Trophoblast cell (in vitro differentiated cells and primary cell): ENCODE data around the gene FCGR1A.
"Not testable (repeated sequence)": the region's sequence is repeated elsewhere in the genome, so short reads cannot be mapped to it uniquely, and the experiment has no call there.

Source experiments
- DNase-seq, 2 donors: peaks; one replicate each; pipeline ENCODE4 v3.0.0-alpha.2; 2016
- H2AFZ ChIP-seq: 2 replicates; pipeline ENCODE4 v1.6.1; 2013; ENCODE audit warnings: low read length, moderate library complexity, mild to moderate bottlenecking; ENCODE audit not compliant: insufficient read depth, poor library complexity
- H2AK5ac ChIP-seq: 2 replicates; pipeline ENCODE4 v1.6.1; 2013; ENCODE audit warnings: mild to moderate bottlenecking, low read length
- H2BK120ac ChIP-seq: 2 replicates; pipeline ENCODE4 v1.6.1; 2013; ENCODE audit warnings: low read length, mild to moderate bottlenecking, moderate library complexity; ENCODE audit not compliant: insufficient read depth, poor library complexity
- H2BK12ac ChIP-seq: 2 replicates; pipeline ENCODE4 v1.6.1; 2013; ENCODE audit warnings: mild to moderate bottlenecking, low read length, moderate library complexity
- H2BK5ac ChIP-seq: 2 replicates; pipeline ENCODE4 v1.6.1; 2013; ENCODE audit warnings: low read length, low read depth, moderate library complexity, mild to moderate bottlenecking; ENCODE audit not compliant: poor library complexity
- H3K14ac ChIP-seq: 2 replicates; pipeline ENCODE4 v1.6.1; 2013; ENCODE audit warnings: mild to moderate bottlenecking, low read length
- H3K18ac ChIP-seq: 2 replicates; pipeline ENCODE4 v1.6.1; 2013; ENCODE audit warnings: mild to moderate bottlenecking, low read length
- H3K23ac ChIP-seq: 2 replicates; pipeline ENCODE4 v1.6.1; 2013; ENCODE audit warnings: low read length
- H3K27ac ChIP-seq: 2 replicates; pipeline ENCODE4 v1.5.1; 2013; ENCODE audit warnings: low read depth, mild to moderate bottlenecking, inconsistent platforms, low read length, moderate library complexity
- H3K27me3 ChIP-seq: 2 replicates; pipeline ENCODE4 v1.6.1; 2013; ENCODE audit warnings: inconsistent platforms, mild to moderate bottlenecking, low read length, moderate library complexity; ENCODE audit not compliant: insufficient read depth
- H3K36me3 ChIP-seq, 2 experiments: 1 replicate in 1 of 2; 2 replicates in 1 of 2; pipeline ENCODE4 v1.6.1; 2013; ENCODE audit warnings: low read length in 2 of 2, mild to moderate bottlenecking in 2 of 2, moderate library complexity in 1 of 2; ENCODE audit not compliant: insufficient read depth in 2 of 2, control insufficient read depth in 1 of 2
- H3K4ac ChIP-seq: 2 replicates; pipeline ENCODE4 v1.6.1; 2013; ENCODE audit warnings: low read depth, mild to moderate bottlenecking, low read length, moderate library complexity
- H3K4me1 ChIP-seq, 2 experiments: 1 replicate in 1 of 2; 2 replicates in 1 of 2; pipeline ENCODE4 v1.6.1; 2013; ENCODE audit warnings: low read length in 2 of 2, mild to moderate bottlenecking in 2 of 2, moderate library complexity in 1 of 2; ENCODE audit not compliant: insufficient read depth in 2 of 2, control insufficient read depth in 1 of 2
- H3K4me2 ChIP-seq: 2 replicates; pipeline ENCODE4 v1.6.1; 2013; ENCODE audit warnings: inconsistent platforms, mild to moderate bottlenecking, low read length, moderate library complexity
- H3K4me3 ChIP-seq: 2 replicates; pipeline ENCODE4 v1.5.1; 2013; ENCODE audit warnings: mild to moderate bottlenecking, low read depth, low read length, inconsistent platforms
- H3K79me1 ChIP-seq: one replicate; pipeline ENCODE4 v1.6.1; 2013; ENCODE audit warnings: low read length
- H3K79me2 ChIP-seq: 2 replicates; pipeline ENCODE4 v1.6.1; 2013; ENCODE audit warnings: low read length, mild to moderate bottlenecking; ENCODE audit not compliant: control insufficient read depth, insufficient read depth, poor library complexity
- H3K9ac ChIP-seq: 2 replicates; pipeline ENCODE4 v1.6.1; 2013; ENCODE audit warnings: mild to moderate bottlenecking, low read length
- H3K9me3 ChIP-seq: 2 replicates; pipeline ENCODE4 v1.6.1; 2013; ENCODE audit warnings: low read depth, mild to moderate bottlenecking, control low read depth, inconsistent platforms, low read length; ENCODE audit not compliant: insufficient read depth
- H4K12ac ChIP-seq: 2 replicates; pipeline ENCODE4 v1.6.1; 2013; ENCODE audit warnings: low read depth, mild to moderate bottlenecking, low read length, moderate library complexity
- H4K8ac ChIP-seq: 2 replicates; pipeline ENCODE4 v1.6.1; 2013; ENCODE audit warnings: low read depth, mild to moderate bottlenecking, low read length, moderate library complexity
- H4K91ac ChIP-seq: one replicate; pipeline ENCODE4 v1.6.1; 2013; ENCODE audit warnings: low read depth, mild to moderate bottlenecking, low read length, moderate library complexity
- WGBS: extraction: QIAGEN DNeasy Blood & Tissue Kit; methylation state at CpG from one replicate; pipeline ENCODE4 v1.1.7; 2013; ENCODE audit warnings: missing lambda C conversion rate; ENCODE audit not compliant: insufficient read length, insufficient coverage; ENCODE audit errors: extremely low coverage; 5-methylcytosine and 5-hydroxymethylcytosine counted together

FCGR1A gene

DNA sequence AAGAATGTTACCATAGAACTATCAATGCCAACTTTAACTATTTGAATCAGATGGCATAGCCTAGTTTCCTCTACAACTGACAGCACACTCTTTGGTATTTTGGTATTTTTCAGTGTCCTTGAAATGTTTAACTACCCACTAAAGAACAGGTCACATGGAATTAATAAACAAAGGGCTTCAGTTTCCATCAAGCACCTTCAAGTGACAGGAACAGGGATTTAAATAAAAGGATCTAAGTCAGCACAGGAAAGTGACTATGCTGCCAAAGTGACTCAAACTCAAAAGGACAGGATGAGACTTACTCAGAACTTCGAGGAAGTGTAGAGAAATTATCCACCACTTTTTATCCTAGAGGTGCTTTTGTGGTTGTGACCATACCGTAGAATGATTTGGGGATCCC lies 20.2 kb upstream of the FCGR1A start:
- H3K27me3 ChIP-seq, H2BK120ac ChIP-seq, H4K12ac ChIP-seq, H3K4me3 ChIP-seq, H3K9me3 ChIP-seq, H4K91ac ChIP-seq, H2BK12ac ChIP-seq, H3K18ac ChIP-seq, H3K79me2 ChIP-seq, H2BK5ac ChIP-seq, H3K4ac ChIP-seq, H3K79me1 ChIP-seq, H3K4me2 ChIP-seq, H3K36me3 ChIP-seq, DNase-seq, H3K23ac ChIP-seq, H2AK5ac ChIP-seq, H3K9ac ChIP-seq, H2AFZ ChIP-seq, H3K4me1 ChIP-seq, H3K27ac ChIP-seq, H4K8ac ChIP-seq, H3K14ac ChIP-seq: not testable (repeated sequence)
- WGBS = no CpG with 5 or more reads among the region's 2 CpGs

DNA sequence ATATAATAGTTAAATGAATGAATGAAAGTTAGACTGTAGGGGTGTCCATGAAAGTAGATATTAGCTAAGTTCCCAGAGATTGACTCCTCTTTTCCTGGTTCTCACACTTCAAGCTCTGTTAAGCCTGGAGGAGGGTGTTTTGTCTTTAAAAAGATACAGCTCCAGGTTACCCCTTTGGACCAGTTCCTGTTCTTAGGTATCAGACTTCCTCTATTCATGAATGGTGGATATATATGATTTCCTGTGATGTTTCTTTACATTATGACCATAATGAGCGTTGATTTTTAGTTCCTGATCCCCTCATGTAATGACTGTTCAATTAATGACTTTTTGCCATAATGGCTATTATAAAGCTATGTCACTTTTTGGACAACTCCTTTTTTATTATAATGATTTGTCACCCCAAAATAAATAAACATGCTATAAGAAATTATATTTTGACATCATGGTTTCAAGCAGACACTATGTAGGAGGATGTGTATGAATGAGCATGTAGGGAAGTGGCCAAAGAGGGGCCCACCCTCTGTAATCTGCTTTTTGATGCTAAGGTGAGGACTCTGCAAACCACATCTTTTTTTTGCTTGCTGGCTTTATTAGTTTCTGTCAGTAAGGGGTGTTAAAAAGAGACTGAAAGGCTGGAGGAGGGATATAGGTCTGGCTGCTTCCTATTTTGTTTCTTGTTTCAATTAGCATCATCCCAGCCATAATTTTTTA lies 18.2 kb upstream of the FCGR1A start:
- WGBS = no CpG with 5 or more reads among the region's 1 CpG
- not testable (repeated sequence) for H3K14ac ChIP-seq, H2AFZ ChIP-seq, H4K91ac ChIP-seq, H4K8ac ChIP-seq, H3K4ac ChIP-seq, H2BK12ac ChIP-seq, H3K27me3 ChIP-seq, H3K4me1 ChIP-seq, H3K4me3 ChIP-seq, H3K79me2 ChIP-seq, H3K36me3 ChIP-seq, DNase-seq, H3K18ac ChIP-seq, H3K4me2 ChIP-seq, H2AK5ac ChIP-seq, H3K9me3 ChIP-seq, H3K27ac ChIP-seq, H3K23ac ChIP-seq, H3K9ac ChIP-seq, H3K79me1 ChIP-seq, H2BK120ac ChIP-seq, H4K12ac ChIP-seq, H2BK5ac ChIP-seq

DNA sequence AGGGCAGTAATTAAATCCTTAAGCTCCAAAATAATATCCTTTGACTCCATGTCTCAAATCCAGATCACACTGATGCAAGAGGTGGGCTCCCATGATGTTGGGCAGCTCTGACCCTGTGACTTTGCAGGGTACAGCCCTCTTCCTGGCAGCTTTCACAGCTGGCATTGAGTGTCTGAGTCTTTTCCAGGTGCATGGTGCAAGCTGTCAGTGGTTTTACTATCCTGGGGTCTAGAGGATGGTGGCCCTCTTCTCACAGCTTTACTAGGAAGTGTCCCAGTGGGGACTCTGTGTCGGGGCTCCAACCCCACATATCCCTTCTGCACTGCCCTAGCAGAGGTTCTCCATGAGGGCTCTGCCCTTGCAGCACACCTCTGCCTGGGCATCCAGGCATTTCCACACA lies 16.3 kb upstream of the FCGR1A start:
- not testable (repeated sequence) for H4K8ac ChIP-seq, H2AK5ac ChIP-seq, H2BK120ac ChIP-seq, H3K9ac ChIP-seq, H3K9me3 ChIP-seq, H4K12ac ChIP-seq, H3K79me1 ChIP-seq, DNase-seq, H3K4me1 ChIP-seq, H3K23ac ChIP-seq, H3K27me3 ChIP-seq, H2BK5ac ChIP-seq, H3K18ac ChIP-seq, H3K4me3 ChIP-seq, H3K14ac ChIP-seq, H2BK12ac ChIP-seq, H3K4ac ChIP-seq, H3K79me2 ChIP-seq, H3K4me2 ChIP-seq, H2AFZ ChIP-seq, H3K27ac ChIP-seq, H3K36me3 ChIP-seq, H4K91ac ChIP-seq
- no CpG with 5 or more reads among the region's 1 CpG for whole genome bisulfite sequencing

DNA sequence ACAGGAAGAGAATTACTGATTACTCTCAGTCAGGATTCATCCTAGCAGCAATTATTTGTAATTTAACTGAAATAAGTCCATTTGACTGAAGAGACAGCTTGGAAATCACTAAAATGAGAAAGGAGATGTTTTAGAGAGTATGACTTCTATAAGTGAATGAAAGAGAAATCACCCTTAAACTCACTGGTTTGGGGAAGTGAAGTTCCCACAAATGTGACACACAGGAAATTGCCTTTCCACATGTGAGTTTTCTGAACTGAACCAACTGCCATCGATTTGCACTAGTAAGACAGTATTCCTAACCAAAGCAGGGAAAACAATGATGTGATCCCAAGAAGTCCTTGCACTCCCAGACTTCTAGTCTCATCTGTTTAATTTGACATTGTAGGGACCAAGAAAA lies 13.3 kb upstream of the FCGR1A start:
- not testable (repeated sequence) for H4K91ac ChIP-seq, H3K18ac ChIP-seq, H3K79me1 ChIP-seq, DNase-seq, H4K12ac ChIP-seq, H4K8ac ChIP-seq, H3K36me3 ChIP-seq, H3K79me2 ChIP-seq, H3K4me1 ChIP-seq, H3K27ac ChIP-seq, H3K4me3 ChIP-seq, H3K4ac ChIP-seq, H2AK5ac ChIP-seq, H3K9ac ChIP-seq, H3K9me3 ChIP-seq, H3K27me3 ChIP-seq, H2BK12ac ChIP-seq, H3K4me2 ChIP-seq, H2AFZ ChIP-seq, H3K14ac ChIP-seq, H2BK5ac ChIP-seq, H3K23ac ChIP-seq, H2BK120ac ChIP-seq
- no CpG with 5 or more reads among the region's 1 CpG for WGBS
